ENCODE measurements around the gene KRTAP19-3. TPM values are rescaled to one million over a fixed set of nuclear protein-coding genes. Genes with fewer than 3 reads are reported as not detected.
"Not testable (repeated sequence)": the region's sequence is repeated elsewhere in the genome, so short reads cannot be mapped to it uniquely, and the experiment has no call there.

The KRTAP19-3 gene
- total RNA-seq = not detected

DNA sequence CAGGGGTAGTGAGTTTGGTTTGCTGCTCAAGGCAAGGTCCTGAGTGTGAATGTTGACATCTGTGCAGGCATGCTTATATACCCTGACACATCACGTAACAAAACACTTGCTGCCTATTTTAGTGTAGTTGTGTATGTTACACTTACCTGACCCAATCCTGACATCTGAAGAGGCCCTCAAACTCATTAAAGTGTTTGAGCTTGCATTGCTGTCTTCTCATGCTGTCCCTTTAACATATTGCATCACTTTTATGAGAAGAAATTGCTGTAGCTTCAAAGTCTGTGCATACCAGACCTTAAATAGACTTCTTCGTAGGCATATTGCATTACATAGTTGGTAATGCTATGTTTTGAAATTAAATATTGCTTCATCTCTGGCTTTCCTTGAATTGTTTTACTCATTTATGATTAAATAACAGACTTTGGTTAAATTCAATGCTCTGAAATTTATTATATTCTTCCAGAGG lies at the start of gene KRTAP19-3:
Gene KRTAP19-3, minus strand, starts transcription at position 51 of the 466 bp plus-strand sequence. CDS start 56 bp downstream, outside the sequence.
- no peaks in the 10 kb centered on the region for H3K27me3 Mint-ChIP-seq
- H3K27ac Mint-ChIP-seq = no peak within 1 kb of the TSS
- no peaks in the 10 kb centered on the region for H3K36me3 Mint-ChIP-seq
- no peak within 1 kb of the TSS for H3K4me3 Mint-ChIP-seq
- H3K4me1 Mint-ChIP-seq = no peaks in the 10 kb centered on the region
- CTCF ChIA-PET = no interaction called here
- no peak for DNase-seq
- H3K9me3 Mint-ChIP-seq (ENCODE audit: low read depth) = peaks cover 8% of the 10 kb centered on the region
- no peak for ATAC-seq

DNA sequence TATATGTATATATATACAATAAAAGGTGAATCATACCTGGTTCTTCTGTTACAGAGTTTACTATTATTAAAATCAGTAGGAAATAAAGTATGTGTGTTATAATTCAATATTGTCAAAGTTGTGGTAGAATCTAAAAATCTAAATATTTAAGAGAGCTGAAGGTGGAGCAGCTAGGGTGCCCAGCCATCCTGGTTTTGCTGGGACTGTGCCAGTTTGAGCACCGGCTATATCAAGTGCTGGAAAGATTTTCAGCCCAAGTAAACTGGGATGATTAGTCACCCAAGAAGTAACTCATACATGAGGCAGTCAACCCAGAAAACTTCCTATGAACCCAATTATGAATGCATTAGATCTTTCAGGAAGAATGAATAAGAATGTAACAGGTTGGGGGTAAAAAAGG lies 27.1 kb upstream of the KRTAP19-3 start:
- ATAC-seq (no peak), DNase-seq (no peak)
- CTCF ChIA-PET = no interaction called here

DNA sequence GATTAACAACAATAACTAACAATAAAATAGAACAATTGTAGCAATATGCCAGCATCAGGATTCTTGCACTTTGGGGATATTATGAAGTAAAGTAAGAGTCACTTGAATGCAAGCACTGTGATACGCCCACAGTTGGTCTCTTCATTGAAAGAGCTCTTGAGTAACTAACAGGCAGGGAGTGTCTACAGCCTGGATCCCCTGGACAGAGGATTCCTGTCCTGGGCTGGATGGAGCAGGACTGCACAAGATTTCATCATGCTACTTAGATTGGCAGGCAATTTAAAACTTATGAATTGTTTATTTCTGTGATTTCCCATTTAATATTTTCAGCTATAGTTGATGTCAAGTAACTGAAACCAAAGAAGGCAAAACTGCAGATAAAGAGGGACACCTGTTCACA lies 23.9 kb upstream of the KRTAP19-3 start:
- Mint-ChIP-seq H3K36me3 (no peaks in the 10 kb centered on the region), H3K27ac (no peak overlapping the region), H3K4me3 (no peak overlapping the region), H3K4me1 (no peaks in the 10 kb centered on the region), H3K9me3 (ENCODE audit: low read depth) (no peaks in the 10 kb centered on the region), H3K27me3 (no peaks in the 10 kb centered on the region)
- CTCF ChIA-PET = no interaction called here
- ATAC-seq (no peak), DNase-seq (no peak)

More for the DNA sequence above, 27.1 kb upstream of the KRTAP19-3 start:
- H3K36me3 Mint-ChIP-seq = no peaks in the 10 kb centered on the region
- H3K4me1 Mint-ChIP-seq = no peaks in the 10 kb centered on the region
- no peak overlapping the region for H3K4me3 Mint-ChIP-seq
- no peaks in the 10 kb centered on the region for H3K27me3 Mint-ChIP-seq
- H3K9me3 Mint-ChIP-seq (ENCODE audit: low read depth) = no peaks in the 10 kb centered on the region
- no peak overlapping the region for H3K27ac Mint-ChIP-seq

DNA sequence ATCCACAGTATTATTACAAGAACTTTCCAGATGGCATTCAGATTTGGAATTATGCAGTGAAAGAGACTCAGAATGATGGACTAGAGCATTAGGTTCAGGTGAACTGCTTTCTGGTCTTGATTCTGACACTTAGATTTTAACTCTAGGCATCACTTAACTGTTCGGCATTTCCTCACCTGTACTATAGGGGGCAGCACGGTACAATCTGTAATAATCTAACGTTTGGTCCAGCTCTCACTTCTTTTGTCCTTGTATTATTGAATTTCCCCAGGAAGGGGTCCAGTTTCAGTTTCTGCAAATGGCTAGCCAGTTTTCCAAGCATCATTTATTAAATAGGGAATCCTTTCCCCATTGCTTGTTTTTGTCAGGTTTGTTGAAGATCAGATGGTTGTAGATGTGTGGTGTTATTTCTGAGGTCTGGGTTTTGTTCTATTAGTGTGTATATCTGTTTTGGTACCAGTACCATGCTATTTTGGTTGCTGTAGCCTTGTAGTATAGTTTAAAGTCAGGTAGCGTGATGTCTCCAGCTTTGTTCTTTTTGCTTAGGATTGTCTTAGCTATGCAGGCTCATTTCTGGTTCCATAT lies 13.9 kb upstream of the KRTAP19-3 start:
- H3K4me3 Mint-ChIP-seq; H3K36me3 Mint-ChIP-seq; CTCF ChIA-PET; H3K27ac Mint-ChIP-seq; DNase-seq; ATAC-seq; H3K4me1 Mint-ChIP-seq; H3K27me3 Mint-ChIP-seq; H3K9me3 Mint-ChIP-seq (ENCODE audit: low read depth): not testable (repeated sequence)

DNA sequence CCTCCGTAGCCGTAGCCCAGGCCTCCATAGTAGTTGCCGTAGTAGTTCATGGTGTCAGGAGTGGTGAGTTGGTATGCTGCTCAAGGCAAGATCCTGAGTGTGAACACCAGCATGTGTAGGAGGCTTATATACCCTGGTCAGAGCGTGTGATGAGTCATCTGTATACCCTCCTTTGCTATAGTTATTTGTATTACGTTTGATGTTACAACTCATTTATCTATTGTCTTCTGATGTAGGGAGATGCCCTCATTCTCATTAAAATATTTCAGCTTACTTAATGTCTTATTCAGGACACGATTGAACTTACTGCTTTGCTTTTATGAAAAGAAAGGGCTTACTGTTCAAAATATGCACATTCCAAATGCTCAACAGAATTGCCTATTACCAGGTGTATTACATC lies 10.2 kb upstream of the KRTAP19-3 start, which contains the start of gene KRTAP19-5:
Gene KRTAP19-5, minus strand, starts transcription at position 101 of the 400 bp plus-strand sequence. Its CDS starts 51 bp downstream, at position 50.
- no peak for DNase-seq
- Mint-ChIP-seq H3K4me3 (no peak within 1 kb of the TSS), H3K4me1 (no peaks in the 10 kb centered on the region), H3K27me3 (no peaks in the 10 kb centered on the region), H3K36me3 (no peaks in the 10 kb centered on the region), H3K9me3 (ENCODE audit: low read depth) (peaks cover 4% of the 10 kb centered on the region), H3K27ac (no peak within 1 kb of the TSS)
- ATAC-seq = no peak
- CTCF ChIA-PET = no interaction called here

DNA sequence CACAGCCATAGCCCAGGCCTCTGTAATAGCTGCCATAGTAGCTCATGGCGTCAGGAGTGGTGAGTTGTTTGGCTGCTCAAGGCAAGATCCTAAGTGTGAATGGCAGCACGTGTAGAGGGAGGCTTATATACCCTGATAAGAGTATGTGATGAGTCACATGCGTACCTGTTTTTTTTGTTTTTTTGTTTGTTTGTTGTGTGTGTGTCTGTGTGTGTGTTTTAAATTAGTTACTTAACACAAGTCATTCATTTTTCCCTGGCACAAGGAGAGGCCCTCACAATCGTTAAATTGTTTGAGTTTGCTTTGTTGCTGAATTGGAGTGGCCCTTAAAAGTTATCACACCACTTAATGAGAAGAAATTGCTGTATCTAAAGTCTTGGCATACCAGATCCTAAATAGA lies 5.3 kb upstream of the KRTAP19-3 start, which contains the start of gene KRTAP19-4:
Gene KRTAP19-4, minus strand, starts transcription at position 101 of the 400 bp plus-strand sequence. Its CDS starts 55 bp downstream, at position 46.
- peaks cover 7% of the 10 kb centered on the region for H3K9me3 Mint-ChIP-seq (ENCODE audit: low read depth)
- H3K4me3 Mint-ChIP-seq = no peak within 1 kb of the TSS
- no peaks in the 10 kb centered on the region for H3K27me3 Mint-ChIP-seq
- no peak within 1 kb of the TSS for H3K27ac Mint-ChIP-seq
- no peaks in the 10 kb centered on the region for H3K36me3 Mint-ChIP-seq
- no peak for ATAC-seq
- CTCF ChIA-PET = no interaction called here
- no peak for DNase-seq
- no peaks in the 10 kb centered on the region for H3K4me1 Mint-ChIP-seq

DNA sequence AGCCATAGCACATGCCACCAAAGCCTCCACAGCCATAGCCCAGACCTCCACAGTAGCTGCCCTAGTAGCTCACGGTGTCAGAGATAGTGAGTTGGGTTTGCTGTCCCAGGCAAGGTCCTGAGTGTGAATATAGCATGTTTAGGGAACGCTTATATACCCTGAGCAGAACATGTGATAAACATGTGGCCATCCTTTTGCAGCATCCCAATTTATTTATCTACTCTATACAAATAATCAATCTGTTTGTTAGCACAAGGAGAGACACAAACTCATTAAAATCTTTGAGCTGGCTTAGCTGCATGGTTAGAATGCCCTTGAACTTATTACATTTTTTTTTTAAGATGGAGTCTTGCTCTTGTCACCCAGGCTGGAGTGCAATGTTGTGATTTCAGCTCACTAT lies 4.5 kb downstream of the KRTAP19-3 start, which contains the start of gene KRTAP19-2:
Gene KRTAP19-2, minus strand, starts transcription at position 101 of the 400 bp plus-strand sequence. Its CDS starts 88 bp downstream, at position 13.
- Mint-ChIP-seq H3K4me3 (no peak within 1 kb of the TSS), H3K27ac (no peak within 1 kb of the TSS), H3K36me3 (no peaks in the 10 kb centered on the region), H3K4me1 (no peaks in the 10 kb centered on the region), H3K27me3 (no peaks in the 10 kb centered on the region), H3K9me3 (ENCODE audit: low read depth) (peaks cover 7% of the 10 kb centered on the region)
- ATAC-seq = no peak
- CTCF ChIA-PET = no interaction called here
- DNase-seq = no peak

DNA sequence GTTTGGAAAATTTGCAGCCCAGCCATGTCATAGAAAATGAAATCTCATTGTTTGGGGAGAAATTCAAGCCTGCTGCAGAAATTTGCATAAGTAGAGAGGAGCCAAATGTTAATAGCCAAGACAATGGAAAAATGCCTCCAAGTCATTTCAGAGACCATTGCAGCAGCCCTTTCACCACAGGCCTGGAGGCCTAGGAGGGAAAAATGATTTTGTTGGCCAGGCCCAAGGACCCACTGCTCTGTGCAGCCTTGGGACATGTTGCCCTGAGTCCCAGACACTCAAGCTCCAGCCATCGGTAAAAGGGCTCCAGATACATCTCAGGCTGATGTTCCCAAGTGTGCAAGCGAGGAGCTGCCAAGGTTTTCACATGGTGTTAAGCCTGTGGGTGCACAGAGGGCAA lies 5.6 kb downstream of the KRTAP19-3 start:
- Mint-ChIP-seq H3K4me1 (no peaks in the 10 kb centered on the region), H3K4me3 (no peak overlapping the region), H3K36me3 (no peaks in the 10 kb centered on the region), H3K9me3 (ENCODE audit: low read depth) (peaks cover 7% of the 10 kb centered on the region), H3K27me3 (no peaks in the 10 kb centered on the region), H3K27ac (no peak overlapping the region)
- DNase-seq = no peak
- CTCF ChIA-PET = no interaction called here
- ATAC-seq = no peak

DNA sequence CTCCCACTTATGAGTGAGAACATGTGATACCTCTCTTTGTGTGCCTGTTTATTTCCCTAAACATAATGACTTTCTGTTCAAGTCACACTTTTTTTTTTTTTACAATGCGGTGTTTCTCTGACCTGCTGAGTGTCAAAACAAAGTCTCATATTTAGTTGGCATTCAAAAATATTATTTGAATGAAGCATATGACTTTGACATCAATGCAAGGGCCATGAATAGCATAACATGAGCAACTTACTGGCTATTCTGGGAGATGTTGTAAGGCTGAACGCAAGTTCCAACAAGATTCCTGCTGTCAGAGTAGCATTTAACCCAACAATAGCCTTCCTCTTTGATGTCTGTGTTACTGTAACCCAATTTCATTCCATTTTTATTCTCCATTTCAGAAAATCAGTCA lies 9.7 kb downstream of the KRTAP19-3 start:
- CTCF ChIA-PET = no interaction called here
- Mint-ChIP-seq H3K9me3 (ENCODE audit: low read depth) (peaks cover 3% of the 10 kb centered on the region), H3K27me3 (no peaks in the 10 kb centered on the region), H3K4me3 (no peak overlapping the region), H3K27ac (no peak overlapping the region), H3K36me3 (no peaks in the 10 kb centered on the region), H3K4me1 (no peaks in the 10 kb centered on the region)
- no peak for ATAC-seq
- no peak for DNase-seq

DNA sequence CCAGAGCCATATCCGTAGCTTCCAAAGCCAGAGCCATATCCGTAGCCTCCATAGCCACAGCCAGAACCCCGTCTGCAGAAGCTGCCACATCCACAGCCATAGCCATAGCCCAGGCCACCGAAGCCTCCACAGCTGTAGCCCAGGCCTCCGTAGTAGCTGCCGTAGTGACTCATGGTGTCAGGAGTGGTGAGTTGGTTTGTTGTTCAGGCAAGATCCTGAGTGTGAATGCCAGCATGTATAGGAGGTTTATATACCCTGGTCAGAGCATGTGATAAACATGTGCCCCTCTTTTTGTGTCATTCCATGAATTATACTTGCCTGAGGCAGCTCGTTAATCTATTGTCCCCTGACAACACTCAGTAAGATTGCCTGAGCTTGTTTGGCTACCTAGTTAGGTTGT lies 11.7 kb downstream of the KRTAP19-3 start, which contains the start of gene KRTAP19-1:
Gene KRTAP19-1, minus strand, starts transcription at position 223 of the 400 bp plus-strand sequence. Its CDS starts 50 bp downstream, at position 173.
- CTCF ChIA-PET = no interaction called here
- H3K36me3 Mint-ChIP-seq = no peaks in the 10 kb centered on the region
- H3K27me3 Mint-ChIP-seq = no peaks in the 10 kb centered on the region
- H3K27ac Mint-ChIP-seq = no peak within 1 kb of the TSS
- no peaks in the 10 kb centered on the region for H3K4me1 Mint-ChIP-seq
- no peak for DNase-seq
- H3K4me3 Mint-ChIP-seq = no peak within 1 kb of the TSS
- no peaks in the 10 kb centered on the region for H3K9me3 Mint-ChIP-seq (ENCODE audit: low read depth)
- ATAC-seq = no peak

DNA sequence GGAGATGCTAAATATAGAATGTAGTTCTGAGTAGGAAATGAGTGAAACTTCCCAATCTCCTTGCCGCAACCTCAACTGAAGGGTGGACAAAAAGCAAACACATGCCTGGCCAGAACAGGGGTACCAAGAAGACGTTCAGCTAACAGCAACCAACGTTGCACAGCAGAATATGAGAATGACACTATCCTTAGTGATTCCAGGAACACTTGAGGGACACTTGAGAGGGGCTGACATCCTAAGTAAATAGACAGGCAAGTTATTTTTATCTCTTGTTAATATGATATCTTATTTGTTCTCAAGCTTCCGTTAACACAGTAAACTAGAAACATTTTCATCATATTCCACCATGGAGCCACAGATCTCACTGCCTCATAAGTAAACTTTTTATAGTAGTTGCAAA lies 12.6 kb downstream of the KRTAP19-3 start:
- no peaks in the 10 kb centered on the region for H3K27me3 Mint-ChIP-seq
- H3K36me3 Mint-ChIP-seq = no peaks in the 10 kb centered on the region
- DNase-seq = no peak
- no peak for ATAC-seq
- H3K9me3 Mint-ChIP-seq (ENCODE audit: low read depth) = no peaks in the 10 kb centered on the region
- no peak overlapping the region for H3K4me3 Mint-ChIP-seq
- no peaks in the 10 kb centered on the region for H3K4me1 Mint-ChIP-seq
- H3K27ac Mint-ChIP-seq = no peak overlapping the region
- CTCF ChIA-PET = no interaction called here

DNA sequence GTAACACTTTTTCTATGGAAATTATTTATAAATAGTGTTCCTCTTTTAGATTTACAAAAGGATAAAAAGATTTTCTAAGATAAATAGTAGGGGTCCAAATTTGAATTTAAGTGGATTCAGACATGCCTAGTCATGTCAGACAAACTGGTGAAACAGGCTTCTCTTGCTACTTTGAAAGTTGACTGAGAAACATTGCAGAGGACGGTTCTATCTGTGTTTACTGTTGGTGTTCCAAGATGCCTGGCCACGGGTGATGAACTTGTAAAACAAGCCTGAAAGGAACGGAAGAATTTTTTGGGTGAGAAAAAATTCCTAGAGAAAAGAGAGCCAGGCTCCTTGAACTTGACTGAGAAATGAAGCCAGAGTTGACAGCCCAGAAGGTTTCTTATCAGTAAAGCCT lies 13.8 kb downstream of the KRTAP19-3 start:
- no peak overlapping the region for H3K27ac Mint-ChIP-seq

DNA sequence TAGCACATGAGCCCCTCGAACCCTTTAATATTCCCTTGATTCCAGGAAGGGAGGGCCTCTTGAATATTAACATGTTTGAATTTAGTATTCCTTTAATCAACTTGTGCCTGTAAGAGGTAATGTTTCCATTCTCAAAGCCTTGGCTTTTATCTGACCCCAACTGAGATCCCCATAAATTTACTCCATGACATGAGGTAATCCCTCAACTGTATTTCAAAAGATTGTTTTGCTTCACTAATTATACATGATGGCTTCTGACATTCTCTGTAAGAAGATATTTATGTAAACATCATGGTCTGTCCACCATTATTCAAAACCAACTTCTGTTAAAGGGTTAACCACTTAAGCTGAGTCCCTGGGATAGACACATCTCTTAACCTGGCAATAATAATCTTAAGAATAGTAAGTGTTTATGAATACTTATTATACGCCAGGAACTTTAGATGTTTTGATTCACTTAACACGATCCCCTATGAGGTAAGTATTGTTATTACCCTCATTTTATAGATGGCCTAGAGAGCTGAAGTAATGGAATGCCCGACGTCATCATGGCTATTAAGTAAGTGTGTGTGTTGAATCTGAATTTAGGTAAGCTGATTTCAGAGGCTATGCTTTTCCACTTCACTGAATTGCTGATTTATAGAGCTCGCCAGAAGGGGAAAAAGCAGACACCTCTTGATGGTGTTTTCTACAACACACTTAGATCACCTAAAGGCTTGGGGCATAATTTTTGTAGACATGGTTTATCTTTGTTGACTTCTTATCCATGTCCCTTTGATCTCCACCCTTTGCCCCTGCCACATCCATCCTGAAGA lies 22.7 kb downstream of the KRTAP19-3 start:
- Mint-ChIP-seq H3K9me3 (ENCODE audit: low read depth) (no peaks in the 10 kb centered on the region), H3K4me3 (no peak overlapping the region), H3K27me3 (no peaks in the 10 kb centered on the region), H3K36me3 (no peaks in the 10 kb centered on the region), H3K4me1 (no peaks in the 10 kb centered on the region), H3K27ac (no peak overlapping the region)
- CTCF ChIA-PET = no interaction called here
- DNase-seq (no peak), ATAC-seq (no peak)

More for the DNA sequence above, 13.8 kb downstream of the KRTAP19-3 start:
- Mint-ChIP-seq H3K4me1 (no peaks in the 10 kb centered on the region), H3K9me3 (ENCODE audit: low read depth) (no peaks in the 10 kb centered on the region), H3K36me3 (no peaks in the 10 kb centered on the region), H3K27me3 (no peaks in the 10 kb centered on the region), H3K4me3 (no peak overlapping the region)
- CTCF ChIA-PET = no interaction called here
- ATAC-seq (no peak), DNase-seq (no peak)

DNA sequence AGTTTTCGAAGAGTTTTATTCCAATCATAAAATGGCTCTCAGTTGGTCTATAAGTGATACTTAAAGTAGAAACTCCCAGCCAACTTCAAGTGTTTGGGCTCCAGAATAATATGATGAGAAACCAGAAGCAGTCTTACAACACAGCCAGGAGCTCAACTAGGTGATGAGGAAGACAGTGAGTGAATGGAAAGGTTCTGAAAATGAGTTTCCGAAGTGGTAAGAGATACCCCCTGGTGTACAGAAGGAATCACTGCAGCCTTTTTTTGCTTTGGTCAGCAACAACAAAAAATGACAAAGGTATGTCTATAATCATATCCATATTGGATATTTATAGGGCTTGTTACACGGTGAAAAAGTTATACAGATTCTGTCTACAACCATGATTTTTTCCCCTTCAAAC lies 28.1 kb downstream of the KRTAP19-3 start:
- no peak for ATAC-seq
- CTCF ChIA-PET = no interaction called here
- peaks cover 3% of the 10 kb centered on the region for H3K9me3 Mint-ChIP-seq (ENCODE audit: low read depth)
- no peaks in the 10 kb centered on the region for H3K27me3 Mint-ChIP-seq
- H3K4me1 Mint-ChIP-seq = no peaks in the 10 kb centered on the region
- no peak overlapping the region for H3K27ac Mint-ChIP-seq
- no peak for DNase-seq
- H3K4me3 Mint-ChIP-seq = no peak overlapping the region
- no peaks in the 10 kb centered on the region for H3K36me3 Mint-ChIP-seq
